Upper lobe of right lung (tissue), 1 donor: ENCODE data around the gene NGEF. TPM values are rescaled to one million over a fixed set of nuclear protein-coding genes. Genes with fewer than 3 reads are reported as not detected.

ENCODE experiments used
- ATAC-seq: fragments of 200-7000 bp; cut with Tn5 transposase; one replicate; pipeline ENCODE4 v1.9.1; 2020; ENCODE audit warnings: mild to moderate bottlenecking, moderate library complexity
- DNase-seq: peaks from one replicate; pipeline ENCODE4 v3.0.0-alpha.2; 2020
- H3K27ac ChIP-seq: fragments of 200-600 bp; one replicate; pipeline ENCODE4 v1.8.0; 2022
- H3K27me3 ChIP-seq: fragments of 200-600 bp; one replicate; pipeline ENCODE4 v1.8.0; 2022; ENCODE audit warnings: mild to moderate bottlenecking
- H3K36me3 ChIP-seq: fragments of 200-600 bp; one replicate; pipeline ENCODE4 v1.8.0; 2022
- H3K4me1 ChIP-seq: fragments of 200-600 bp; one replicate; pipeline ENCODE4 v1.8.0; 2022
- H3K4me3 ChIP-seq: fragments of 200-600 bp; one replicate; pipeline ENCODE4 v1.8.0; 2022; ENCODE audit warnings: mild to moderate bottlenecking
- H3K9me3 ChIP-seq: fragments of 200-600 bp; one replicate; pipeline ENCODE4 v1.8.0; 2022
- CTCF ChIP-seq: fragments of 200-600 bp; IDR thresholded peaks from one replicate; pipeline ENCODE4 v1.8.0; 2022; ENCODE audit warnings: antibody characterized with exemption
- intact Hi-C: fragments of 100-400 bp; cut with DNase I; formaldehyde crosslinking; loops from one replicate; pipeline ENCODE4 v1.11.0; 2022
- total RNA-seq: library from RNA; stranded (reverse); fragmentation: NEBNext Ultra II Directional; extraction: Animal tissue kit (Norgen Biotek cat#: 25700); gene quantifications from one replicate; pipeline ENCODE4 v1.2.1, GENCODE V29; 2021
- donor health status: DM: no; HTN: yes; CAD: no; lungs with severe emphysema.

The NGEF gene
- total RNA-seq, 1 donor from 2014 or later: not detected

DNA sequence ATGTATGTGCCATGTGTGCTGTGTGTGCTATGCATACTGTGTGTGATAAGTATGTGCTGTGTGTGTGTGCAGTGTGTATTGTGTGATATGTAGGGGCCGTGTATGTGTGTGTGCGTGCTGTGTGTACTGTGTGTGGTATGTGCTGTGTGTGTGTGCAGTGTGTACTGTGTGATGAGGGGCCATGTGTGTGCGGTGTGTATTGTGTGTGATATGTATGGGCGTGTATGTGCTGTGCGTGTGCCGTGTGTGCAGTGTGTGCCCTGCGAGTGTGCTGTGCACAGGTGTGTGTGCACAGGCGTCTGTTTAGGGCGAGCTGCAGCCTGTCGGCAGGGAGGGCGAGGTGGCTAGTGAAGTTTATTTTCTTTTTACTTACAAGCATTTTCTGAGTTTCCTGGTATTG, 126.9 kb downstream of the NGEF start:
- Histone ChIP-seq H3K27me3 (peaks cover 11% of the 10 kb centered on the region), H3K4me3 (no peak overlapping the region), H3K9me3 (no peaks in the 10 kb centered on the region), H3K27ac (no peak overlapping the region), H3K36me3 (no peaks in the 10 kb centered on the region), H3K4me1 (no peaks in the 10 kb centered on the region)
- ATAC-seq (no peak), DNase-seq (peak; percentile 40)
- no peak for TF ChIP-seq CTCF
- intact Hi-C loops: no loop called here

DNA sequence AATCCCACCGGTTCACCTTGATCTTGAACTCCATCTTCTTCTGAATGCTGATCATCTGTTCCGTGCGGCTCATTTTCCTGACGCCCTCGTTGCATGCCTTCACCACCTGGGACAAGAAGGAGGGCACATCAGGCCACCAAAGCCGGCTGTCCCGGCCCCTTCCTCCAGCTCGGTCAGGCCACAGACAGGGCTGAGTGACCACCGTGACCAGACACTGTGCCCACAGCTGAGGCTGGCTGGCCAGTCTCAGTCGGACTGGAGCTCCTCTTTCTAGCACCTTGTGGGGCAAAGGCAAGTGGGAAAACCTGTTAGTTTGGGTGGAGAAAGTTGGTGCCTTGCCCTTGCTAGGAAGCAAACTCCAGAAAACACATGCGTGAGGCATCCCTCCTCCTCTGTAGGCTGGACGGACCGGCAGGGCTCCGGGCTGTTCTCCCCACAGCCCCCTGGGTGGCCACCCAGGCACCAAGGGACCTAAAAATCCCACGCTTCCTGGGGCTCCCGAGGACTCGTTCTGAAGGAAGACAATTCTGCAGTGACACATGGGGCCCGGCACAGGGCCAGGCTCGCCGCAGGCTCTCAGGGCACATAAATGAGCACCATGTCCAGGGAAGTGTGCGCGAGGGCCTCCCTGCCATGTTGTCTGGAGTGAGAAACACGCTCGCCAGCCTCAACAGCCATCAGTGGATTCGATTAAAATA, 127.6 kb downstream of the NGEF start:
- ATAC-seq (no peak), DNase-seq (peak; percentile 61)
- Histone ChIP-seq H3K36me3 (no peaks in the 10 kb centered on the region), H3K27me3 (peaks cover 7% of the 10 kb centered on the region), H3K27ac (no peak overlapping the region), H3K4me3 (no peak overlapping the region), H3K4me1 (no peaks in the 10 kb centered on the region), H3K9me3 (no peaks in the 10 kb centered on the region)
- TF ChIP-seq CTCF: no peak
- intact Hi-C loops: no loop called here

- DNase-seq: no peak
- no peaks in the 10 kb centered on the region for H3K9me3 ChIP-seq
- intact Hi-C loops: no loop called here
These were observed 128.3 kb downstream of the NGEF start for GRCh38 chr2:232884549-232885263.

DNA sequence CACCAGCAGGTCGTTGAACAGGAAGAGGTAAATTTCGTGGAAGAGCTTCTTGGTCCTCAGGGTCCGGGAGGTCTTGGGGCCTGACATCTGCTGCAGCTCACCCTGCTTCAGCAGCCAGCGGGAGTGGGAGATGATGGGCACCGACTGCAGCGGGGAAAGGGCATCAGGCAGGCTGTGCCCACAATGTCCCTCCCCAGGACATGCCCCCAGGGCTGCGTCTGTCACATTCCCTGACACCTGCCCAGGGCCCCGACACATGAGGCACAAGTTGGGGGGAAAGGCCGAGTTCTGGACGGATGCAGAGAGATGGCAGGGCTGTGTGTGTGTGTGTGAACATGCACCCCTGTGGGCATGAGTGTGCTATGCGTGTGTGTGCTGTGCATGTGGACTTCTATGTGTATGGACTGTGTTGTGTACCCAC, 129.0 kb downstream of the NGEF start:
- no peaks in the 10 kb centered on the region for H3K36me3 ChIP-seq
- H3K4me3 ChIP-seq: no peak overlapping the region
- H3K9me3 ChIP-seq: no peaks in the 10 kb centered on the region
- peak; percentile 47 for DNase-seq
- H3K27me3 ChIP-seq: peaks cover 7% of the 10 kb centered on the region
- no peak for ATAC-seq
- H3K4me1 ChIP-seq: no peaks in the 10 kb centered on the region
- TF ChIP-seq CTCF: no peak
- intact Hi-C loops: no loop called here
- no peak overlapping the region for H3K27ac ChIP-seq

More at GRCh38 chr2:232884549-232885263, 128.3 kb downstream of the NGEF start:
- no peak for TF ChIP-seq CTCF
- Histone ChIP-seq H3K27ac (no peak overlapping the region), H3K27me3 (peaks cover 7% of the 10 kb centered on the region), H3K4me1 (no peaks in the 10 kb centered on the region), H3K4me3 (no peak overlapping the region), H3K36me3 (no peaks in the 10 kb centered on the region)
- no peak for ATAC-seq

DNA sequence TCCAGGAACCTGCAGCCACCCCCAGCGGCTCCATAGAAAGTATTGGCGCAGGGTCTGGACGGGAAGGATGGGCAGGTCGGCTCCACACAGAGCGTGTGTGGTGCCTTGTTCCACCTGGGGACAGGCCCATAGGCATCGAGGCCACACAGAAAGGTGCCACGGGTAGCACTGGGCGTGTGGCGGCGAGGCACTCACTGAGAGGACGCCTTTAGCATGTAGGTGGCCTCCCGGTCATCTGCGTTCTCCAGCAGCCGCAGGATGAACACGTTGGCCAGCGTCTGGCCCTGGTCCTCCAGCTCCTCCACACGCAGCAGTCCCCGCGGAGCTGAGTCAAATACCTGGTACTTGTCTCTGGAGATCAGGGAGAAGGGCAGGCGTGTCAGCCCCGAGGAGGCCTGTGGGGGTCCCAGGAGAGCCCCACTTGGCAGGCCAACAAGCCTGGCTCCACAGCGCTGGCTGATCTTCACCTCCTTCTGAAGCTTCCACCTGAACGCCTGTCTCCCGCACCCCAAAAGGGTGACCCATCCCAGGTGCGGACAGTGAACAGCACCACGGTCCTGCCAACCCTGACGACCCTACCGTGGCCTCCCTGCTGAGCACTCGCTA, 129.8 kb downstream of the NGEF start:
- Histone ChIP-seq H3K36me3 (no peaks in the 10 kb centered on the region), H3K4me3 (no peak overlapping the region), H3K27me3 (peaks cover 7% of the 10 kb centered on the region), H3K9me3 (no peaks in the 10 kb centered on the region), H3K27ac (no peak overlapping the region), H3K4me1 (no peaks in the 10 kb centered on the region)
- intact Hi-C loops: no loop called here
- TF ChIP-seq CTCF: no peak
- DNase-seq (peak; percentile 57), ATAC-seq (peak; percentile 7)
